Cardiac atrium fibroblast (primary cell): ENCODE results near the gene PGP. TPM values are rescaled to one million over a fixed set of nuclear protein-coding genes. Genes with fewer than 3 reads are reported as not detected.

Source experiments
- total RNA-seq: library from RNA; depleted of rRNA; stranded (reverse); fragments of >200 nt; gene quantifications from 2 replicates; pipeline ENCODE4 v1.2.3, GENCODE V29; 2015

Gene PGP, protein sequence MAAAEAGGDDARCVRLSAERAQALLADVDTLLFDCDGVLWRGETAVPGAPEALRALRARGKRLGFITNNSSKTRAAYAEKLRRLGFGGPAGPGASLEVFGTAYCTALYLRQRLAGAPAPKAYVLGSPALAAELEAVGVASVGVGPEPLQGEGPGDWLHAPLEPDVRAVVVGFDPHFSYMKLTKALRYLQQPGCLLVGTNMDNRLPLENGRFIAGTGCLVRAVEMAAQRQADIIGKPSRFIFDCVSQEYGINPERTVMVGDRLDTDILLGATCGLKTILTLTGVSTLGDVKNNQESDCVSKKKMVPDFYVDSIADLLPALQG
- 7.6 and 12.6 TPM in 2 replicates for total RNA-seq

DNA sequence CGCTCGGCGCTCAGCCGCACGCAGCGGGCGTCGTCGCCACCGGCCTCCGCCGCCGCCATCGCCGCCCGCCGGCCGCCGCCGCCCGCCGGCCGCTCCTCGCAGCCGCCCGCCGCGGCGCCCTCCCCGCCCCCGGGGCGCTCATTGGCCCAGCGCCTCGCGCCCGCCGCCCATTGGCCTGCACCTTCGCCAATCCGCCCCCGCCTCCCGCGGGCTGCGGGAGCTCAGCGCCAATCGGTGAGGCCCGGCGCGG is at the start of gene PGP:
PGP (minus strand) TSS at position 122 of the 250 bp plus-strand sequence; CDS start at position 59, 63 bp downstream.

DNA sequence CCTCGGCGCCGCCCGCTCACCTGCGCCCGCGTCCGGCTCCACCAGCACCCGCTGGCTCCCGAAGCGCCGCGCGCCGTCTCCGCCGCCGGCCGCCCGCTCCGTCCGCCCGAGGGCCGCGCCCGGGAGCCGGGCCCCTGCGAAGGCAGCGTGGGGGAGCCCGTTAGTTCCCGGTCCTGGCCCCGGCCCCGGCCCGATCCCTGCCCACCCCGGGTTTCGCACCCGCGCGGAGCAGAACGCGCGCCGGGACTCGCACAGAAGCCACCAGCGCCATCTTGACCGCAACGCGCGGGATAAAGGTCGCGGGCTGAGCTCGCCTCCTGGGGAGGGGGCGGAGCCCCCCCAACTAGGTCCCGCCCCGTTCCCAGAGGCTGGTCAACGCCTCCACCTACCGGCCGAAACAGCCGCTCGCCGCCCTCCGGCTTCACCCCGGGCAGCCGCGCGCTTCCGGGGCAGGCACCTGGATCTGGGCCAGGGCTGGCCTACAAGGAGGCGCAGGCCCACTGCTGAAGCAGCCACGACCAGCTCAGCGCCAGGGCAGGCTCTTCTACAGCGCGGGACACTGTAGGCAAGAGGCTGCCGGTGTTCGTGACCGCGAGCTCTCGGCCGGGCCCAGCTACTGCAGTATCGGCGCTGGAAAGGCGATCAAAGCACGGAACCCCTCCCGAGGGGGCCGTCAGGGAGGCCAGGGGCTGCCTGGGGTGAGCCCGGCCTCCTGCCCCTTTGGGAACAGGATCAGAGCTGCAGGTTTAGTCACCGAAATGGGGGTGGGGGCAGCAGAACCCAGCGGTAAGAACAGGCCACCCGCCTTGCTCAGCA is 36.9 kb upstream of the PGP start, which contains the start of gene ECI1:
ECI1 (minus strand) TSS at position 292 of the 816 bp plus-strand sequence; CDS start at position 271, 21 bp downstream.

DNA sequence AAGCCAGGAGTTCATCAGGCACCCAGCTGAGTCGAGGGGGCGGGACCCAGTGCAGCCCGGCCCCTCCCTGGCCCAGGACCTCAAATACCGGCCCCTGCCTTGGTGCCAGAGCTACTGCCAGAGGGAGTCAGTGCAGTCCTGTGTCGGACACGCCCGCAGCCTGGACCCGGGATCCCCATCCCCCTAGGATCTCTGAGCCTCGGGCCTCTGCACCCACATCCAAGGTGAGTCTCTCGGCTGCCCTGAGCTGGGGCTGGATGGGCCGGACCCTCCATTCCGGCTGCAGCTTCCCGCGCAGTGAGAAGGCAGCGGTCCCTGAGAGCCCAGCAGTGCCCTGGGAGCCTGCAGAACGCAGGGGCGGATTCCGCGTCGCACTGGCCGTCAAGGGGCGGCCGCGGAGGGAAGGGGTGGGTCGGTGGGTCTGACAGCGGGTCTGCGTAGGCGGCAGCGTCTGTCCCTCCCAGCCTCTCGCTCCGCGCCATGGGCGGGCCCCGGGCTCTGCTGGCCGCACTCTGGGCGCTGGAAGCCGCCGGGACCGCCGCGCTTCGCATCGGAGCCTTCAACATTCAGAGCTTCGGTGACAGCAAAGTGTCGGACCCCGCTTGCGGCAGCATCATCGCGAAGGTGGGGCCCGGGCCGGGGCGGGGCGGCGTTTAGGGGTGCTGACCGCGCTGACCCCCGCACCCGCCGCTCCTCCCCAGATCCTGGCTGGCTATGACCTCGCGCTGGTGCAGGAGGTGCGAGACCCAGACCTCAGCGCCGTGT is 21.9 kb upstream of the PGP start, which contains the start of gene DNASE1L2:
DNASE1L2 (plus strand) TSS at position 108 of the 765 bp plus-strand sequence; CDS start at position 481, 373 bp downstream.

DNA sequence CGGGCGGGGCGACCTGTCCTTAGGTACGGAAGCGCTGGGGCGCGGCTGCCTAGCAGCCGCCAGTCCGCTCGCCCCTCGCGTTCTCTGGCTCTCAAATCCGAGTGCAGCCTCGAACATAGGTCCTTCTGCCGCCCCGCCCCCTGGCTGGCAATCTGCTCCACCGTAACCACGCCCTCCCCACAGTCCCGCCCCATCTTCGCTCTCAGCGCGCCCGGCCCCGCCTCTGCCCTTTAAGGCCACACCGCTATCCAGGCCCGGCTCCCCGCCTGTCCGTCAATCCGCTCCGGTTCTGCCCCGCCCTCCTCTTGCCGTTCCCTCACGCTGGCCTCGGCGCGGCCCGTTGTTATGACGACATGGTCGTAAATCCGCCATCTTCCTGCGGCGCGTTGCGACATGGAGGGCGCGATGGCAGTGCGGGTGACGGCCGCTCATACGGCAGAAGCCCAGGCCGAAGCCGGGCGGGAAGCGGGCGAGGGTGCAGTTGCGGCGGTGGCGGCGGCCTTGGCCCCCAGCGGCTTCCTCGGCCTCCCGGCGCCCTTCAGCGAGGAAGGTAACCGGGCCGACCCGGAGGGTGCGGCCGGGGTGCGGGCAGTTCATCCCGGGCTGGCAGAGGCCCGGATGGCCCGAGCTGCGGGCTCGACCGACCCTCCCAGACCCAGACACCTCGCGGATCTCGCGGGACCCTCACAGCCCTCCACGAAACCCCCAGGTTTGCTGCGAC is 8.7 kb upstream of the PGP start, which contains the start of gene E4F1:
E4F1 (plus strand) TSS at position 371 of the 721 bp plus-strand sequence; CDS start at position 394, 23 bp downstream.

DNA sequence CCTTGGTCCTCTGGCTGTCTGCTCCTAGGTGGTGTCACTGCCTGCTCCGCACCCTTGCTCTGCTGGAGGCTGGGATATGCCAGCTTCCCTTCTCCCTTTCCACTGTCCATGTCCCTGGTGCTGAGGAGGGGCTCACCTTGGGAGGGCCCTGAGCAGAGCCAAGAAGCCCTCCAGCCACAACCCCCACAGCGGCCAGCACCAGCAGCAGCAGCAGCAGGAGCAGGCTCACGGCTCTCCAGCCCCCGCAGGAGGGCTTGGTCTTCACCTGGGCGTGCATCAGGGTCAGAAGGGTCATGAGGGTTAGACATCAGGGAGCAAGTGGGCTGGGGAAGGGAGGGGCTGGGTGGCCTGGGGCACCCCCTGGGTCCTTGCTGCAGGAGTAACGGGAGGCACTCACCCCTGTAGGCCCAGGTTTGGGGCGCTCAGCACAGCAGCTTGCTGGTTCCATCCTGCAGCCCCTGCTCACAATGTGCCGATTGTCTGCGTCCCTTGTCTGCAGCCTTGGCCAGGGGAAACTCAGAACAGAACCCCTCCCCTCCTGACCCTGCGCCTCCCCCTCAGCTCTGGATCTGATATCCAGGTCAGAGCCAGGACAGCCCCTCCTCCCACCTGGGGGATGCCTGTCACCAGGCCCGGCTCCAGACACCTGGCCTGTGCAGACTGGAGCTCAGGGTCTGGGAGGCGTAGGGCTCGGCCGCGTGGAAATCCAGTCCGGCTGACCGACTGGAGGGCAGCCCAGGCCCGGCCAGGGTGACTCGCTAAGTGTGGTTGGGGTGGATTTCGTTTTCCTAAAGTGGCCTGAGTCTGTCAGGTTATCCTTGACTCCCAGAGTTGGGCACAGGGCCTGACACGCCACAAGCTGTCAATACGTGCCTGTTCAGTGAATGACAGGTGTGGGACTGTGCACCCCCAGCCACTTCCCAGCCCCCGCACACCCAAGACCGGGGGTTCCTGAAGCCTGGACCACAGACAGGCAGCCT is 4.0 kb downstream of the PGP start, which contains the start of gene BRICD5:
BRICD5 (minus strand) TSS at position 478 of the 980 bp plus-strand sequence; CDS start at position 448, 30 bp downstream.

DNA sequence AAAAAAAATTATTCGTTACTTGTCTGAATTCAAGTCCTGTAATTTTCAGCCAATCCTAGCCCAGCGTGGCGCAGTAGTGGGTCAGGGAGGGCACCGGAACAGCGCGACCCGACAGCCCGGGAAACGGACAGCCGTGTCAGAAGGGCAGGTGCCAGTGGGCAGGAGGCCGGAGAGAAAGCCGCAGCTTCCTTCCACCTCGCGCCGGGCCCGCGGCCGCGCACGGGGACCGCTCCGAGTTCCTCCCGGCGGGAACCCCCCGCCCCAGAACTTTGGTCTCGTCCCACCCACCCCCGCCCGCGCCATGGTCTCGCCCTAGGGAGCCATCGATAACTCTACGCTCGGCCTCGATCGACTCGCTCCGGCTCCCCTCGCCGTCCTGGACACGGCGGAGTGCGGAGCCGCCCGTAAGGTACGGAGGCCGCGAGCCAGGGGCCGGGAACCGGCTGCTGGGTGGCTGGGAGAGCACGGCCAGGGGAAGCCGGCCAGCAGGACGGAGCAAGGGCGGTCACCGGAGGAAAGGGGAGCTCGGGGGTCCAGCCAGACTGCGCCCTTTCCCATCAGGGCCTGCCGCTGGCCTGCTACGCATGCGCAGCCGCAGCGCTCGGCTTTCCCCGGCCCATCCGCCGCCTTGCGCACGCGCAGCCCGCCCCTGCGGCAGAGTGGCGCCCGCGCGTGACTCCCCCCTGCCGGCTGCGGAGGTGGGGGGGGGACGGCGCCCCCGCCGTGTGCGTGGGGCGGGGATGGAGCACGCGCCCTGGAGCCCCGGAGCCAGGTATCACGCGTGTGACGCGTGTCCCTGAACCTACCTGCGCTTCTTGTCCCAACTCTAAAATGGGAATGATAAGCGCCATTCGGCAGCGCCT is 9.3 kb downstream of the PGP start, which contains the start of gene MLST8:
MLST8 (plus strand) TSS at position 351 of the 863 bp plus-strand sequence. CDS start 632 bp downstream, outside the sequence.

DNA sequence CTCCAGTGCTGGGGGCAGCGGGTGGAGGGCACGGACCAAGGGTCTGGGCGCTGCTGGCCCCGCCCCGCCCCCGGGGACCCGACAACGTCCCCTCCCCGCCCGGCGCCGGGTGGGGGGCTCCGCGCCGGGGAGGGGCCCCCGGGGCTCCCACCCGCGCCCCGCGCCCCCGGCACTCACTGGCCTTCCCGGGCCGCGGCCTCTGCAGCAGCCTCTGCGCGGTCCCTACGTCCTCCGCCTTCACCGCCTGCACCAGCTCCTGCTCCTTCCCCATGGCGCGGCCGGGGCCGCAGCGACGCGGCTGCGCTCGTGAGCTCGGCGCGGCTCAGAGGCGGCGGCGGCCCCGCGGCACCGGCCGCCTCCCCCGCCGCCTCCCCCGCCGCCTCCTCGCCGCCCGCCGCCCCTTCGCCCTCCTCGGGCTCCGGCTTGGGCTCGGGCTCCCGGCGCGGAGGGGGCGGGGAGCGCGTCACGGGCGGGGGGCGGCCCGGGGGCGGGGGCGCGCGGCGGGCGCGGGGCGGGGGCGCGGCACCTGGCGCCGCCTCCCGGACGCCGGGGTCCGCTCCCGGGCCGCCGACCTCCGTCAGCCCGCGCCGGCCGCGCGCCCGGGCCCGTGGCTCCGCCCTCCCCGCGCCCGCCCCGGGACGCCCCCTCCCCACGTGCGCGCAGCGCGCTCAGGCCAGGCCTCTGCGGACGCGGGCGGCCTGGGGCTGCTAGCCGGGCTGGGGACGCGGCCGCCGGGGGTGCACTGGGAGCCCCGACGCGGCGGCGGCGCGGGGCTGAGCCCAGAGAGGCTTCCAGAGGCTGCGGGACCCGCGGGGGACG is 18.3 kb downstream of the PGP start, which contains the start of gene CASKIN1:
CASKIN1 (minus strand) TSS at position 444 of the 819 bp plus-strand sequence; CDS start at position 271, 173 bp downstream.

Other genes starting within 250 kb of the PGP start
- not detected in 2 replicates for gene RNF151, start 248.0 kb downstream of the PGP start, total RNA-seq
- 45.9 and 50.2 TPM in 2 replicates for gene TBL3, start 242.8 kb downstream of the PGP start, total RNA-seq
- 0.32 TPM in 1 of 2 replicates, not detected in the other for gene NOXO1, start 233.4 kb downstream of the PGP start, total RNA-seq
- gene GFER, start 230.6 kb downstream of the PGP start, total RNA-seq, result 16.2 and 45.2 TPM in 2 replicates
- gene SYNGR3, start 224.9 kb downstream of the PGP start, total RNA-seq, result 5.2 and 6.6 TPM in 2 replicates
- gene ZNF598, start 205.0 kb downstream of the PGP start, total RNA-seq, result 29.2 and 39.2 TPM in 2 replicates
- gene NPW, start 195.1 kb downstream of the PGP start, total RNA-seq, result 1.6 TPM in 1 of 2 replicates, not detected in the other
- gene NHERF2, start 187.9 kb downstream of the PGP start, total RNA-seq, result 116 and 122 TPM in 2 replicates
- 14.4 and 34.5 TPM in 2 replicates for gene NTHL1, start 167.0 kb downstream of the PGP start, total RNA-seq
- 47.3 and 66.4 TPM in 2 replicates for gene TSC2, start 166.9 kb downstream of the PGP start, total RNA-seq
- 150 and 153 TPM in 2 replicates for gene PKD1, start 78.9 kb downstream of the PGP start, total RNA-seq
- gene RAB26, start 66.2 kb downstream of the PGP start, total RNA-seq, result not detected in 2 replicates
- gene TRAF7, start 59.1 kb downstream of the PGP start, total RNA-seq, result 49.9 and 67.0 TPM in 2 replicates
- under 0.01 and 0.54 TPM in 2 replicates for gene CASKIN1, start 18.2 kb downstream of the PGP start, total RNA-seq
- gene MLST8, start 9.4 kb downstream of the PGP start, total RNA-seq, result 39.5 and 45.2 TPM in 2 replicates
- gene BRICD5, start 4.0 kb downstream of the PGP start, total RNA-seq, result 0.49 and 2.5 TPM in 2 replicates
- 19.9 and 34.7 TPM in 2 replicates for gene E4F1, start 8.8 kb upstream of the PGP start, total RNA-seq
- 1.1 and 2.2 TPM in 2 replicates for gene DNASE1L2, start 21.6 kb upstream of the PGP start, total RNA-seq
- gene ECI1, start 36.7 kb upstream of the PGP start, total RNA-seq, result 48.2 and 50.4 TPM in 2 replicates
- 125 and 144 TPM in 2 replicates for gene RNPS1, start 53.3 kb upstream of the PGP start, total RNA-seq
- gene ABCA3, start 125.9 kb upstream of the PGP start, total RNA-seq, result 1.4 and 2.9 TPM in 2 replicates
- gene CCNF, start 214.6 kb upstream of the PGP start, total RNA-seq, result 9.0 and 11.2 TPM in 2 replicates
- gene TEDC2, start 245.3 kb upstream of the PGP start, total RNA-seq, result 1.3 and 3.6 TPM in 2 replicates